ENCODE data around the gene COL13A1. TPM values are rescaled to one million over a fixed set of nuclear protein-coding genes. Genes with fewer than 3 reads are reported as not detected.

COL13A1 gene
- total RNA-seq, 1 experiment from 2014 or later, result 17.1 TPM

- peak; percentile 16 for DNase-seq (ENCODE audit: low read depth)
Measured at GRCh38 chr10:69906425-69906824, 104.7 kb downstream of the COL13A1 start.

- no peak for DNase-seq (ENCODE audit: low read depth)
Measured at GRCh38 chr10:69907517-69907916, 105.8 kb downstream of the COL13A1 start.

GRCh38 chr10:69908124-69908523, 106.4 kb downstream of the COL13A1 start:
- no peak for DNase-seq (ENCODE audit: low read depth)

GRCh38 chr10:69910561-69910960, 108.9 kb downstream of the COL13A1 start:
- DNase-seq (ENCODE audit: low read depth), result no peak

- DNase-seq (ENCODE audit: low read depth), result no peak
Measured at GRCh38 chr10:69911613-69912528, 110.2 kb downstream of the COL13A1 start.

GRCh38 chr10:69912589-69912988, 110.9 kb downstream of the COL13A1 start:
- DNase-seq (ENCODE audit: low read depth), result no peak

- no peak for DNase-seq (ENCODE audit: low read depth)
Measured at GRCh38 chr10:69913606-69914382, 112.1 kb downstream of the COL13A1 start.

GRCh38 chr10:69914398-69915214, 112.9 kb downstream of the COL13A1 start:
- DNase-seq (ENCODE audit: low read depth), result peak; percentile 58

- no peak for DNase-seq (ENCODE audit: low read depth)
Measured at GRCh38 chr10:69915215-69915560, 113.5 kb downstream of the COL13A1 start.

- no peak for DNase-seq (ENCODE audit: low read depth)
Measured at GRCh38 chr10:69916118-69916517, 114.4 kb downstream of the COL13A1 start.

- DNase-seq (ENCODE audit: low read depth), result no peak
Measured at GRCh38 chr10:69918036-69918435, 116.3 kb downstream of the COL13A1 start.

- DNase-seq (ENCODE audit: low read depth), result no peak
Measured at GRCh38 chr10:69919250-69919649, 117.5 kb downstream of the COL13A1 start.

- no peak for DNase-seq (ENCODE audit: low read depth)
Measured at GRCh38 chr10:69925111-69925510, 123.4 kb downstream of the COL13A1 start.

- no peak for DNase-seq (ENCODE audit: low read depth)
Measured at GRCh38 chr10:69928339-69928738, 126.6 kb downstream of the COL13A1 start.

- DNase-seq (ENCODE audit: low read depth), result no peak
Measured at GRCh38 chr10:69929575-69929974, 127.9 kb downstream of the COL13A1 start.

- no peak for DNase-seq (ENCODE audit: low read depth)
Measured at GRCh38 chr10:69934768-69935167, 133.1 kb downstream of the COL13A1 start.

GRCh38 chr10:69936091-69936490, 134.4 kb downstream of the COL13A1 start:
- DNase-seq (ENCODE audit: low read depth), result peak; percentile 11

- DNase-seq (ENCODE audit: low read depth), result no peak
Measured at GRCh38 chr10:69938541-69938991, 136.9 kb downstream of the COL13A1 start.

GRCh38 chr10:69939061-69939460, 137.4 kb downstream of the COL13A1 start:
- DNase-seq (ENCODE audit: low read depth), result no peak

GRCh38 chr10:69939481-69939880, 137.8 kb downstream of the COL13A1 start:
- DNase-seq (ENCODE audit: low read depth), result no peak

- no peak for DNase-seq (ENCODE audit: low read depth)
Measured at GRCh38 chr10:69941730-69942129, 140.0 kb downstream of the COL13A1 start.

- DNase-seq (ENCODE audit: low read depth), result no peak
Measured at GRCh38 chr10:69943292-69943820, 141.7 kb downstream of the COL13A1 start.
